Stimulated activated CD8-positive, alpha-beta memory T cell treated with anti-CD3 and anti-CD28 coated beads, Interleukin-12 subunit alpha, Interleukin-12 subunit beta, amount 100 ng/mL, for 4 hours (primary cell): ENCODE results near the gene CEP89.
"Not testable (repeated sequence)": the region's sequence is repeated elsewhere in the genome, so short reads cannot be mapped to it uniquely, and the experiment has no call there.

Experiments
- DNase-seq: peaks from one replicate; pipeline ENCODE4 v3.0.0-alpha.2; 2020; ENCODE audit warnings: low read depth

Gene CEP89

DNA sequence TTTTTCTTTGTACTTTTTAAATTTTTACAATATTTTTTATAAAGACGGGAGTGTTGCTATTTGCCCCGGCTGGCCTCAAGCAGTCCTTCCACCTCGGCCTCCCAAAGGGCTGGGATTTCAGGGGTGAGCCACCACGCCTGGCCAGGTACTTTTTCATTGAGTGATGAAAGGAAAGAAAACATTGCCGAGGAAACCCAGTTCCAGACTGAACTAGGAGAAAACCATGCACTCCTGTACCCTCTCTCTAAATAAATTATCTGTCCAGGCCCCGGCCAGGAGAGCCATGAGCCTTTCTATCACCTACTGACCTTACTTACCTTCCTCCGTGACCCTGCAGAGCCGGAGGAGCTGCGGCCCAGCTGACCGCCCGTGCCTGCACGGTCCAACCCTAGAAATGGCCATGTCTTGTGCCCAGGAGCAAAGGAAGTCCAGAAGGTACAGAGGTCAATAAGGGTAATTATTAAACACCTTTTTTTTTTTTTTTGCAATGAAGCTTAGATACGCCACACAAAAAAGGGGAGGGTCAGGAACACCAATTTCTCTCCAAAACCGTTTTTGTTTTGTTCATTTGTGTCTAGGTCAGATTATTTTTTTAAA lies 102.3 kb downstream of the CEP89 start, which contains the start of gene SLC7A9:
TSS of gene SLC7A9 (minus strand) at position 399 of the 597 bp plus-strand sequence. CDS start 1,233 bp downstream, outside the sequence.
- no peak for DNase-seq

DNA sequence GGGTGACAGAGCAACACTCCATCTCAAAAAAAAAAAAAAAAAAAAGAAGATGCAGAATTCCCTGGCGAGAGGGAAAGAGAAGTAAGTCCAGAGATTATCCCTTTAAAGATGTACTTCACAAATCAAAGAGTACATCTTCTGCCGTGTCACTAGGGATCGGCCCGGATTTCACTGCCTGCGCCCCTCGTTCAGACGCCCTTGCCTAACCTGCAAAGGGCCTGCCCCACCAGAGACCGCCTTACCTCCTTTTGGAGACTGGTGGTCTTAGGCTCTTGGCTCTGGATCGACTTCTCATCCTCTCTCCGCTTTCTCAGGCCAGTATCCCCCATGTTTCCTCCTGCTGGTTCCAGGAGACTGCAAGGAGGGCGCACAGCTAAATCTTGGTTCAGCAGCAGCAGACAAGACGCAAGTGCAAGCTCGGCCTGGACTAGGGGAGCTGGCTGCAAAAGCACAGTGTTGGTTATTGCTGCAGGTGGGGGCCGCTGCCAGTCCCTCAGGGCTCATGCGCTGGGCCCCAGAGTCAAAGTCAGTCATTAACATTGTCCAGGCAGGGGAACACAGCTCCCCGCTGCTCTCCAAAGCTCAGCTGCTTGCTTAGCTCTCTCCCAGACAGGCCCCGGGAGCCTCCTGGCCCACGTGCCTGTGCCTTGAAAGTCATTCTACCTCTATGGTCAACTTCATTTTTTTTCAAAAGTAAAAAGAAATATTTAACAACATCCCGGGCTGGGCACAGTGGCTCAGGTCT lies 103.4 kb downstream of the CEP89 start:
- no peak for DNase-seq

DNA sequence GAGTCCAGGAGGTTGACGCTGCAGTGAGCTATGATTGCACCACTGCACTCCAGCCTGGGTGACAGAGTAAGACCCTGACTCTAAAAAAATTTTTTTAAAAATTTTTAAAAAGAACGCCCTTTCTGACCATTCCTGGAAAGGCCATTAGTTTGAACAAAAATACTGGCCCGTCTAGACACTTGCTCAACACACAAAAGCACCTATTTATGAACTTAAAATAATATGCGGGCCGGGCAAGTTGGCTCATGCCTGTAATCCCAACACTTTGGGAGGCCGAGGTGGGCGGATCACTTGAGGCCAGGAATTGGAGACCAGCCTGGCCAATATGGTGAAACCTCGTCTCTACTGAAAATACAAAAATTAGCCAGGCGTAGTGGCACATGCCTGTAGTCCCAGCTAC lies 104.3 kb downstream of the CEP89 start:
- not testable (repeated sequence) for DNase-seq

DNA sequence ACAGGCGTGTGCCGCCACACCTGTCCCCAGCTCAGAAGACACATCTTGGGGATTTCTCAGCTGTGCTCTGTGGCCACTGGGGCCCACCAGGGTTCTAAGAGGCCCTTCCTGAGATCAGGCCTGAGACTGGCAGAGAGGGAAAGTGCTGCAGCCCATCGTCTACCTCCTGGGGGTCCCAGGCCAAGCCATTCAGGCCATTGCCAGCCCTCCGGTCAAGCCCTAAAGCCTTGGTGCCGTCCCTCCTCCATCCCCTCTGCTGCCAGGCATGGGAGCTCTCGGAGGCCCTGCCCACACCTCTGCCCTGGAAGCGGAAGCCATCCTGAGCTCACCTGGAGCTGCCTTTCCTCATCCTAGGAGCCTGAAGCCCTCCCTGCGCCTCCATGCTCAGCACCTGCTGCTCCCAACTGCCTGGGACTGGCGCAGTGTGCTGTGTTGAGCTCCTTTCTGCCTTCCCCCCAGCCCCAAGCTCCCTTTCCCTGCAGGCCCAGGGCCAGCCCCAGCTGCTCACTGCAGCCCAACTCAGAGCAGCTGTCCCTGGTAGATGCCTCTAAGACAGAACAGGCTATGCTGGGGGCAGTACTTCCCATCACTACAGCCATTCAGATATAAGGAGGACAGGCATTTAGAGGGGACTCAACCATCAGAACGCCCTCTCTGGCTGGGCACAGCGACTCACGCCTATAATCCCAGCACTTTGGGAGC lies 105.0 kb downstream of the CEP89 start:
- DNase-seq: no peak

DNA sequence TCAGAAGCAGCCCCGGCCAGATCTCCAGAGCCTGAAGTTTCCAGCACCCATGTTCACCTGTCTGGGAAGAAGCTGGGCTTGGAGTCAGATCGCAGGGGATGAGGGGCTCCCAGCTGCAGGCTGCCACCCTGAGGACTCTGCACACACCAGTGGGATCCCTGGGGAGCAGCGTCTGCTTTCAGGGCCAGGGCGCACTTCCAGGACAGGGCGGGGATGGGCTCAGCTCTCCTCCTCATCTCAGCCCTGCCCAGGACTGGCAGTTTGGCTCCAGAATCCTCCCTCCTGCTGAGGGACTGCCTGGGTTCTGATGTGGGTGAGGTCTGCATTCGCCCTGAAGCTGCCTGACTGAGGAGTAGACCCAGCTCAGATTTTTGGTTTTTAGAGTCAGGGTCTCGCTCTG lies 105.7 kb downstream of the CEP89 start:
- no peak for DNase-seq

DNA sequence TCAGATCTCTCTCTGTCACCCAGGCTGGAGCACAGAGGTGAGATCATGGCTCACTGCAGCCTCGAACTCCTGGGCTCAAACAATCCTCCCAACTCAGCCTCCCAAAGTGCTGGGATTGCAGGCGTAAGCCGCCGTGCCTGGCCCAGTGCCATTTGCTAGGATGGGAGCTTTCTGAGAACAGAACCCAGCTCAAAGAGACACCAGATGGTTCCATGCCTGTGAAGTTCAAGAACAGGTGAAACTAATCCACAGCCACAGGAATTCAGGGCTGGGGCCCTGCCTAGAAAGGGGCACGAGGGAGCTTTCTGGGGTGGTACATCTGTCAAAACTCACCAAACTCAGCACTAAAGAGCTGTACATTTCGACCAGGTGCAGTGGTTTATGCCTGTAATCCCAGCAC lies 106.4 kb downstream of the CEP89 start:
- no peak for DNase-seq

DNA sequence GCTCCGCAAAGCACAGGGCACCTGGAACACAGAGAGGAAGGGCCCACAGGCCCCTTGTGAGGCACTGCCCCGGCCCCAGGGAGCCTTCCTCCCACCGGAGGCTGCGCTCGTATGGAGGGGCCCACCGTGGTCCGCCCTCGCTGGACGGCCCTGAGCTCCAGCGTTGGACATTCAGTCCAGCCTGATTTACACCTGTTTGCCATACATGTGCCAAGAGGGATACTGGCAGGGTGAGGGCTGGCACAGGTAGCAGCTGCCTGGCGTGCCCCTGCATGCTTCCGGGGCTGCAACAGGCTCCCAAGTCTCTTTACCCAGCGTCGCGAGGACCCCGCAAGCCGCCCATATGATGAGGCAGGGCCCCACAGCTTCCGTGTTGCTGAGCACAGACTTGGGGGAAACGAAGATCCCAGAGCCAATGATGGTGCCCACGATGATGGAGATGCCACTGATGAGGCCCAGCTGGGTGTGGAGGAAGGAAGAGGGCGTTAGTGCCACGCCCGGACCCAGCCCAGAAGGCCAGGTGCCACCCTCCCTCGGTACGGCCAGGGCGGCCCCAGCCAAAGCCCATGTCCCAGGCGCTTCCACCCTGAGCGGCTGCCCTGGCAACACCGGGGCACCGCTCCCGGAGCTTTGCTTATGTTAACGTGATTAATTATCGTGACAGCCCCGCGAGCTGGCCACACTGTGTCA lies 107.3 kb downstream of the CEP89 start:
- no peak for DNase-seq

DNA sequence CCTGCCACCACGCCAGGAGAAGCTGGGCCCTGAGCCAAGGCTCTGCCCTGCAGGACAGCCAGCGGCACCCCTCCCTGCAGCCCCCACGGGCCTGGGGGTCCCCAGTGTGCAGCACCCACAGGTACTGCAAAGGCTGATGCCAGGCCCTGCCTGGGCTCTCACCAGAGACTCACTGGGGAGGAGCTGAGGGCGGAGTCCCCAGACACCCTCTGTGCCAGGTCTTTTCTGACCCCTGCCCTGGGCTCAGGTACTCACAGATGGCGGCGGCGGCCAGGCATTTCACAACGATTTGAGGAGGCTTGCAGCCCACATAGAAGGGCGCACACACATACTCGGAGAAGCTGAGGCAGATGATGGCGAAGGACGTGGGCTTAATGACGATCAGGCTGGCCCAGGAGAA lies 107.9 kb downstream of the CEP89 start:
- DNase-seq: no peak

DNA sequence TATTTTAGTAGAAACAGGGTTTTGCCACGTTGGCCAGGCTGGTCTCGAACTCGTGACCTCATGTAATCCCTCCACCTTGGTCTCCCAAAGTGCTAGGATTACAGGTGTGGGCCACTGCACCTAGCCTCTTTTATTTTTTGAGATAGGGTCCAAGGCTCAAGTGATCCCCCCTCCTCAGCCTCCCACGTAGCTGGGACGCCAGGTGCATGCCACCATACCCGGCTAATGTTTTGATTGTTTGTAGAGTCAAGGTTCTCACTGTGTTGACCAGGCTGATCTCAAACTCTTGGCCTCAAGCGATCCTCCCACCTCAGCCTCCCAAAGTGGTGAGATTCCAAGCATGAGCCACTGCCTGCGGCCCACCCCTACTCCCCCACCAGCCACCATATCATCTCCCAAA lies 108.5 kb downstream of the CEP89 start:
- no peak for DNase-seq

DNA sequence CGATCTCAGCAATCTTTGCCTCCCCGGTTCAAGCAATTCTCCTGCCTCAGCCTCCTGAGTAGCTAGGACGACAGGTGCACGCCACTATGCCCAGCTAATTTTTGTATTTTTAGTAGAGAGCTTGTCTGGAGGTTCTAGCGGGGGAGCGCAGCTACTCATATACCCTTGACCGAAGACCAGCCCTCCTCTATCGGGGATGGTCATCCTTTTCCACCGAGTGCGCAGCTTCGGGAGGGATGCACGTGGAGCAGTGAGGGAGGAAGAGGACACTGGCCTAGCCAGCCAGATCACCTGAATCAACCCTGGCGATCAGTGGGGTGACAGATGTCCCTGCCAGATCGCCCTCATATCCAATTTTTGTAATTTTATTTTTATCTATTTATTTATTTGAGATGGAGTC lies 109.0 kb downstream of the CEP89 start:
- DNase-seq: no peak

DNA sequence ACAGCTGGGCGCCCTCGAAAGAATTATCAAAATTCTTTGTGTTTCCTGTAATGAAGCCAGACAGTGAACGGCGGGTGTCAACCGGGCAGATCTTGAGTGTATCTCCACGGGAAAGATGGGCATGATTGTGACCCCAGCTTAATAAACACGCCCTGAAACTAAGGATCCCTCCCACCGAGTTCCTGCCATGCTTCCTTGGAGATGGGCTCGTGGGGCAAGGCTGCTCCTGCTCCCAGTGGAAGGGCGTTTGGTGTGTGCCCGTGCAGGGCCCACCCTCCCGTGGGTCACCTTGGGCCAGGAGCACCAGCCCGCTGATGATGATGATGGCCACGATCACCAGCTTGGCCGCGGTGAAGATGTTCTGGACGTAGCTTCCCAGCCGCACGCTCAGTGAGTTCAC lies 109.6 kb downstream of the CEP89 start:
- DNase-seq: no peak

DNA sequence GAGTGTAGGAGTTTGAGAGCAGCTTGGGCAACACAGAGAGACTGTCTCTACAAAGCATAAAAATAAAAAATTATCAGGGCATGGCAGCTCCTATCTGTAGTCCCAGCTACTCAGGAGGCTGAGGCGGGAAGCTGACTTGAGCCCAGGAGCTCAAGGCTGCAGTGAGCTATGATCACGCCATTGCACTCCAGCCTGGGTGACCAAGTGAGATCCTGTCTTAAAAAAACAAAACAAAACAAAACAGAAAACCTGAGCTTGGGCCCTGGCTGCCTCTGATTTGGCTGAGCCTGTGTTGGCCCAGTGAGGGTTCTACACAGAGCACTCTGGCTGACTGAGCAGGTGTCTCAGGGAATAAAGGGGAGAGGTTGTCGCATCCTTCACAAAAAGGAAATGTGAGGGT lies 110.2 kb downstream of the CEP89 start:
- DNase-seq: no peak

DNA sequence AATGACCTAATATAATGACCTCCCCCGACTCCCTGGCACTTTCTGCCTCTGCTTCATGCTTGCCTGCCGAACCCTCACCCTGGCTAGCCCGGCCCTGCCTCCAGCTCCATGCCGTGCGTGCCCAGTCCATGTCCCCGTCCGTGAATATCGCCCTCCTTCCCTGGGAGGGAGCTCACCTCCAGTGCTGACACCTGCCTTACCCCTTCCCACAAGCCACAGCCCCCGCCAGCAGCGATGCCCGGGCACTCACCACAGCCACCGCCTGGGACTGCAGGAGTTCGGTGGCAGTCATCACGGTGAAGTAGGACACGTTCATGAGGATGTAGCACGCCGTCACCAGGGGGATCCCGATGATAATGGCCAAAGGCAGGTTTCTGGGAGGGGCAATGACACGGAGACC lies 112.2 kb downstream of the CEP89 start:
- DNase-seq: no peak

DNA sequence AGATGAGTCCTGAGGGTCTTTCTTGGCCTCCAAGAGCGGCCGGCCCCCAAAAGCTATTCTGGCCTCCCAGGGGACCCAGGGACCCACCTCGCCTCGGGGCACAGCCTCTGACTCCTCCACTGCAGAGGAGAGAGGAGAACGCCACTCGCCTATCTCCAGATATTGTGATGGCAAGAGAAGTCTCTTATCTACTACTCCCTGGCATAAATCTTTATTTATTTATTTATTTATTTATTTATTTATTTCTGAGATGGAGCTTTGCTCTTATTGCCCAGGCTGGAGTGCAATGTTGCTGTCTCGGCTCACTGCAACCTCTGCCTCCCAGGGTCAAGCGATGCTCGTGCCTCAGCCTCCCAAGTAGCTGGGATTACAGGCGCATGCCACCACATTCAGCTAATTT lies 113.2 kb downstream of the CEP89 start:
- no peak for DNase-seq

DNA sequence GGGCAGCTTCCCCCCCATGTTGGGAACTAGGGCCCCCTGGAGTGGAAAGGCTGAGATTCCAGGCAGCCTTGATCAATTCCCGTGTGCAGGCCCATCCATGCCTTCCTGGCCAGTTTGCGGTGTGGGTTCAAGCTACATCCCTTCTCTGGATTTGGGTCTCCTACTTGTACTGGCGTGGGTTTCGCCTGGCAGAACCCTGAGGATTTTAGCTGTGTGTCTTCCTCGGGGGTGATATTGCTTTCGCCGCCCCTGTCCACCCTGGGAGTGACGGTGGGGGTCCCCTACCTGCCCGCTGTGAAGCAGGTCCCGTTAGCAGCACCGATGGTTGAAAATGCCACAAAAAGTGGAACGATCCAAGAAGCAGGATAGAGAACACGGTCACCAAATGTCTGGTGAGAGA lies 113.6 kb downstream of the CEP89 start:
- DNase-seq: no peak

DNA sequence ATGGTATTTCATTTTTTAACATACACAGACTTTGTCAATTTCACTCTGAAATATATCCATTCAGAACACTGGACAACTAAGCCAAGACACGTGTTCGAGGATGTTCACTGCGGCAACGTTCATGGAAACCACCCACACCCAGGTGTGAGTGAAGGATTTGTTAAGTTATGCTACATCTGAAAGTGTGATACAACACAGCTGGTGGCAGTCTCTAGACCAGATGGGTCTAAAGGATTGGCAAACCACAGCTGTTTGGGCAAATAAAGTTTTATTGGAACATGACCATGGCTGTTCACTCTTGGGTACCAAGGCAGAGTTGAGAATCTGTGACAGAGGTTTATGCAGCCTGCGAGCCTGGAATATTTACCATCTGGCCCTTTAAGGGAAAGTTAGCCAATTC lies 114.2 kb downstream of the CEP89 start:
- no peak for DNase-seq

DNA sequence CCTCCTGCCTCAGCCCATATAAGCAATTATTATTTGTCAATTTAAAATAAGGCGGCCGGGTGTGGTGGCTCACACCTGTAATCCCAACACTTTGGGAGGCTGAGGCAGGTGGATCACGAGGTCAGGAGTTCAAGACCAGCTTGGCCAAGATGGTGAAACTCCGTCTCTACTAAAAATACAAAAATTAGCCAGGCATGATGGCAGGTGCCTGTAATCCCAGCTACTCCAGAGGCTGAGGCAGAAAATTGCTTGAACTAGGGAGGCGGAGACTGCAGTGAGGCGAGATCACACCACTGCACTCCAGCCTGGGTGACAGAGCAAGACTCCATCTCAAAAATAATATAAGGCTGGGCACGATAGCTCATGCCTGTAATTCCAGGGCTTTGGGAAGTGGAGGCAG lies 114.9 kb downstream of the CEP89 start:
- not testable (repeated sequence) for DNase-seq

DNA sequence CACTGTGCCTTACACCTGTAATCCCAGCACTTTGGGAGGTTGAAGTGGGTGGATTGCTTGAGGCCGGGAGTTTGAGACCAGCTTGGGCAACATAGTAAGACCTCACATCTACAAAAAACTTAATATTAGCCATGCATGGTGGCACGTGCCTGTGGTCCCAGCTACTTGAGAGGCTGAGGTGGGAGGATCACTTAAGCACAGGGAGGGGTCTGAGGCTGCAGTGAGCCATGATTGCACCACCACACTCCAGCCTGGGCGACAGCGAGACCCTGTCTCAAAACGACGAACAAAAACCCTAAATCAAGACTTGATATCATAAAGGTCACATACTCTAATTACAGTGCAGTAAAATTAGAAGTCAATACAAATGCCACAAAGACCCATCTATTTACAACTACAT lies 119.5 kb downstream of the CEP89 start:
- DNase-seq: no peak

DNA sequence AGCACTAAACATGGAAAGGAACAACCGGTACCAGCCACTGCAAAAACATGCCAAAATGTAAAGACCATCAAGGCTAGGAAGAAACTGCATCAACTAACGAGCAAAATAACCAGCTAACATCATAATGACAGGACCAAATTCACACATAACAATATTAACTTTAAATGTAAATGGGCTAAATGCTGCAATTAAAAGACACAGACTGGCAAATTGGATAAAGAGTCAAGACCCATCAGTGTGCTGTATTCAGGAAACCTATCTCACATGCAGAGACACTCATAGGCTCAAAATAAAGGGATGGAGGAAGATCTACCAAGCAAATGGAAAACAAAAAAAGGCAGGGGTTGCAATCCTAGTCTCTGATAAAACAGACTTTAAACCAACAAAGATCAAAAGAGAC lies 123.7 kb downstream of the CEP89 start:
- not testable (repeated sequence) for DNase-seq

DNA sequence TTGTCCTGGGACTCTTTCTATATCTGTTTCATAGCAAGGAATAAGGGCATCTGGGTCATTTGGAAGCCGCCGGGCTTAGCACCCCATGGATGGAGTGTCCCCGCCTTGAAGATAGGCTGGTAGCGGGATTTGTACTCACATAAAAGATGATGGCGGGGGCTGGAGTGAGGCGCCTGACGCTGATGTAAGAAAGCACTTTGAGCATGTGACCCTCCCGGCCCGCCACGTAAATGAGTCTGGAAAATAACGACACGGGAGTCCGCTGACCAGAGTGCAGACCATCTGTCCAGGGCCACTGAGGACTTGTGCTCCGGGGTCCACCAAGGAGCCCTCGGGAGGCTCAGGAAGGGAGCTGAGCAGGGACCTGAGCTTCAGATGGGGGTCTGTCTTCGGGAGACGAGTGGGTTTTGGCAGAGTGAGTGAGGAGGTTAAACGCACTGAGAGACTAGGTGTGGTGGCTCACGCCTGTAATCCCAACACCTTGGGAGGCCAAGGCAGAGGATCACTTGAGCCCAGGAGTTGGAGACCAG lies 128.0 kb downstream of the CEP89 start:
- no peak for DNase-seq

DNA sequence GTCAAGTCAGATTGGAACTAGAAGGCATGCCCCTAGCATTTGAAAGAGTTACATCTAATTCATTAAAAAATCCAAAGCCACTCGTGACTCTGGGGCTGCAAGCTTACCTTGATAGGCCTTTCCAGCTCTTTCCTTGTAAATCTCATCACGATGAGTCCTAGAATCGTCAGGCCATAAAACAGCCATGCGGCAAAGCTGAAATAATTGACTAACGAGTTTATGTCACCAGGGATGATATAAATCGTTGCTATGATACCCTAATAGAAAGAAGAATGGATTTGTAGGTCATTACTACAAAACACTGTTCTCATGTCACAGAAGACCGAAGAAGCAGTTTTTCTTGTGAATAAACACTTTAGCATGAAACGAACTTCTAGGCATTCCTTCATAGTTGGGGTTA lies 129.7 kb downstream of the CEP89 start:
- DNase-seq: no peak

DNA sequence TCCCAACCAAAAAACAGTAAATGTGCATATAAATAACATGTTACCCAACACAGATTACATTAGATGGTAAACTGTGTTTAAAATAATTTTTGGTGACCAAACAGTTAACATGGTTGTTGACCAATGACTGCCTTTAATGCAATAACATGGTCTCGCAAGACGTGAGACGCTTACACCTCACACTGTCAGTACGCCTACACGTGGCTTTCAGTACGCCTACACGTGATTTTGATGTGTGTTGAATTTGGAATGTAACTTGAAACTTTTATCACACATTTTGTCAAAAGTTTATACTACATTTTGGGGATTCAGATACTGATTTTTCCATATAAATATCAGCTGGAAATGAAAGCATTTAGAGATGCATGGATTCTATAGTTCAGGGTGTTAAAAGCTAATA lies 134.2 kb downstream of the CEP89 start:
- no peak for DNase-seq
